ENCODE data around the gene GPR158. TPM values are rescaled to one million over a fixed set of nuclear protein-coding genes. Genes with fewer than 3 reads are reported as not detected.

The GPR158 gene
- total RNA-seq, 1 donor from 2014 or later: 0.52 TPM

- Histone ChIP-seq H3K27ac (ENCODE audit: low read depth, low read length) (no peak overlapping the region), H3K4me1 (ENCODE audit: control insufficient read depth in 3 of 3, insufficient read depth in 3 of 3, low read length in 3 of 3) (peaks cover 3 to 15% (median 5%) of the 10 kb centered on the region in 3 donors), H3K36me3 (ENCODE audit: control insufficient read depth in 3 of 3, insufficient read depth in 3 of 3, low read length in 3 of 3) (no peaks in the 10 kb centered on the region)
These were observed 330.0 kb downstream of the GPR158 start for GRCh38 chr10:25504838-25505237.

GRCh38 chr10:25505466-25505865 is 330.7 kb downstream of the GPR158 start:
- Histone ChIP-seq H3K9ac (ENCODE audit: low read depth in 1 of 3, low read length in 3 of 3) (no peak overlapping the region), H3K27ac (ENCODE audit: low read depth, low read length) (no peak overlapping the region), H3K4me1 (ENCODE audit: control insufficient read depth in 3 of 3, insufficient read depth in 3 of 3, low read length in 3 of 3) (peaks cover 3 to 15% (median 5%) of the 10 kb centered on the region in 3 donors), H3K4me3 (ENCODE audit: low read length in 3 of 3) (no peak overlapping the region), H3K27me3 (ENCODE audit: control insufficient read depth in 3 of 3, insufficient read depth in 3 of 3, low read length in 3 of 3) (no peaks in the 10 kb centered on the region), H3K9me3 (ENCODE audit: control insufficient read depth in 3 of 3, low read length in 3 of 3) (no peaks in the 10 kb centered on the region), H3K36me3 (ENCODE audit: control insufficient read depth in 3 of 3, insufficient read depth in 3 of 3, low read length in 3 of 3) (no peaks in the 10 kb centered on the region)

More at GRCh38 chr10:25504838-25505237, 330.0 kb downstream of the GPR158 start:
- no peaks in the 10 kb centered on the region for H3K9me3 ChIP-seq (ENCODE audit: control insufficient read depth in 3 of 3, low read length in 3 of 3)
- H3K4me3 ChIP-seq (ENCODE audit: low read length in 3 of 3): no peak overlapping the region
- no peak overlapping the region for H3K9ac ChIP-seq (ENCODE audit: low read depth in 1 of 3, low read length in 3 of 3)
- H3K27me3 ChIP-seq (ENCODE audit: control insufficient read depth in 3 of 3, insufficient read depth in 3 of 3, low read length in 3 of 3): no peaks in the 10 kb centered on the region

GRCh38 chr10:25506821-25507335 is 332.1 kb downstream of the GPR158 start:
- Histone ChIP-seq H3K27ac (ENCODE audit: low read depth, low read length) (no peak overlapping the region), H3K9ac (ENCODE audit: low read depth in 1 of 3, low read length in 3 of 3) (no peak overlapping the region), H3K27me3 (ENCODE audit: control insufficient read depth in 3 of 3, insufficient read depth in 3 of 3, low read length in 3 of 3) (no peaks in the 10 kb centered on the region), H3K36me3 (ENCODE audit: control insufficient read depth in 3 of 3, insufficient read depth in 3 of 3, low read length in 3 of 3) (no peaks in the 10 kb centered on the region), H3K9me3 (ENCODE audit: control insufficient read depth in 3 of 3, low read length in 3 of 3) (no peaks in the 10 kb centered on the region), H3K4me3 (ENCODE audit: low read length in 3 of 3) (no peak overlapping the region), H3K4me1 (ENCODE audit: control insufficient read depth in 3 of 3, insufficient read depth in 3 of 3, low read length in 3 of 3) (peaks cover 3 to 9% (median 4%) of the 10 kb centered on the region in 3 donors)

GRCh38 chr10:25508112-25508815 is 333.5 kb downstream of the GPR158 start:
- Histone ChIP-seq H3K4me1 (ENCODE audit: control insufficient read depth in 3 of 3, insufficient read depth in 3 of 3, low read length in 3 of 3) (peaks cover 0 to 3% (median 0%) of the 10 kb centered on the region in 3 donors), H3K4me3 (ENCODE audit: low read length in 3 of 3) (no peak overlapping the region), H3K9me3 (ENCODE audit: control insufficient read depth in 3 of 3, low read length in 3 of 3) (no peaks in the 10 kb centered on the region), H3K36me3 (ENCODE audit: control insufficient read depth in 3 of 3, insufficient read depth in 3 of 3, low read length in 3 of 3) (no peaks in the 10 kb centered on the region), H3K9ac (ENCODE audit: low read depth in 1 of 3, low read length in 3 of 3) (no peak overlapping the region), H3K27ac (ENCODE audit: low read depth, low read length) (no peak overlapping the region), H3K27me3 (ENCODE audit: control insufficient read depth in 3 of 3, insufficient read depth in 3 of 3, low read length in 3 of 3) (no peaks in the 10 kb centered on the region)

- Histone ChIP-seq H3K27me3 (ENCODE audit: control insufficient read depth in 3 of 3, insufficient read depth in 3 of 3, low read length in 3 of 3) (no peaks in the 10 kb centered on the region), H3K27ac (ENCODE audit: low read depth, low read length) (no peak overlapping the region), H3K9me3 (ENCODE audit: control insufficient read depth in 3 of 3, low read length in 3 of 3) (no peaks in the 10 kb centered on the region), H3K9ac (ENCODE audit: low read depth in 1 of 3, low read length in 3 of 3) (no peak overlapping the region), H3K4me1 (ENCODE audit: control insufficient read depth in 3 of 3, insufficient read depth in 3 of 3, low read length in 3 of 3) (no peaks in the 10 kb centered on the region), H3K4me3 (ENCODE audit: low read length in 3 of 3) (no peak overlapping the region), H3K36me3 (ENCODE audit: control insufficient read depth in 3 of 3, insufficient read depth in 3 of 3, low read length in 3 of 3) (no peaks in the 10 kb centered on the region)
These were observed 334.4 kb downstream of the GPR158 start for GRCh38 chr10:25509151-25509550.

- no peak overlapping the region for H3K27ac ChIP-seq (ENCODE audit: low read depth, low read length)
- H3K4me1 ChIP-seq (ENCODE audit: control insufficient read depth in 3 of 3, insufficient read depth in 3 of 3, low read length in 3 of 3): no peaks in the 10 kb centered on the region
- H3K9ac ChIP-seq (ENCODE audit: low read depth in 1 of 3, low read length in 3 of 3): no peak overlapping the region
These were observed 347.5 kb downstream of the GPR158 start for GRCh38 chr10:25522294-25522693.

GRCh38 chr10:25522946-25523608 is 348.3 kb downstream of the GPR158 start:
- no peaks in the 10 kb centered on the region for H3K4me1 ChIP-seq (ENCODE audit: control insufficient read depth in 3 of 3, insufficient read depth in 3 of 3, low read length in 3 of 3)
- no peak overlapping the region for H3K4me3 ChIP-seq (ENCODE audit: low read length in 3 of 3)
- no peaks in the 10 kb centered on the region for H3K36me3 ChIP-seq (ENCODE audit: control insufficient read depth in 3 of 3, insufficient read depth in 3 of 3, low read length in 3 of 3)
- H3K9me3 ChIP-seq (ENCODE audit: control insufficient read depth in 3 of 3, low read length in 3 of 3): peaks cover 0 to 6% (median 0%) of the 10 kb centered on the region in 3 donors
- no peak overlapping the region for H3K27ac ChIP-seq (ENCODE audit: low read depth, low read length)
- no peaks in the 10 kb centered on the region for H3K27me3 ChIP-seq (ENCODE audit: control insufficient read depth in 3 of 3, insufficient read depth in 3 of 3, low read length in 3 of 3)
- no peak overlapping the region for H3K9ac ChIP-seq (ENCODE audit: low read depth in 1 of 3, low read length in 3 of 3)

More at GRCh38 chr10:25522294-25522693, 347.5 kb downstream of the GPR158 start:
- Histone ChIP-seq H3K4me3 (ENCODE audit: low read length in 3 of 3) (no peak overlapping the region), H3K27me3 (ENCODE audit: control insufficient read depth in 3 of 3, insufficient read depth in 3 of 3, low read length in 3 of 3) (no peaks in the 10 kb centered on the region), H3K36me3 (ENCODE audit: control insufficient read depth in 3 of 3, insufficient read depth in 3 of 3, low read length in 3 of 3) (no peaks in the 10 kb centered on the region), H3K9me3 (ENCODE audit: control insufficient read depth in 3 of 3, low read length in 3 of 3) (peaks cover 0 to 6% (median 0%) of the 10 kb centered on the region in 3 donors)

- Histone ChIP-seq H3K9ac (ENCODE audit: low read depth in 1 of 3, low read length in 3 of 3) (no peak overlapping the region), H3K4me1 (ENCODE audit: control insufficient read depth in 3 of 3, insufficient read depth in 3 of 3, low read length in 3 of 3) (no peaks in the 10 kb centered on the region), H3K27ac (ENCODE audit: low read depth, low read length) (no peak overlapping the region), H3K36me3 (ENCODE audit: control insufficient read depth in 3 of 3, insufficient read depth in 3 of 3, low read length in 3 of 3) (no peaks in the 10 kb centered on the region), H3K9me3 (ENCODE audit: control insufficient read depth in 3 of 3, low read length in 3 of 3) (no peaks in the 10 kb centered on the region), H3K27me3 (ENCODE audit: control insufficient read depth in 3 of 3, insufficient read depth in 3 of 3, low read length in 3 of 3) (no peaks in the 10 kb centered on the region), H3K4me3 (ENCODE audit: low read length in 3 of 3) (no peak overlapping the region)
These were observed 355.5 kb downstream of the GPR158 start for GRCh38 chr10:25530306-25530705.

- H3K9ac ChIP-seq (ENCODE audit: low read depth in 1 of 3, low read length in 3 of 3): no peak overlapping the region
- no peaks in the 10 kb centered on the region for H3K36me3 ChIP-seq (ENCODE audit: control insufficient read depth in 3 of 3, insufficient read depth in 3 of 3, low read length in 3 of 3)
- H3K4me3 ChIP-seq (ENCODE audit: low read length in 3 of 3): no peak overlapping the region
- H3K27me3 ChIP-seq (ENCODE audit: control insufficient read depth in 3 of 3, insufficient read depth in 3 of 3, low read length in 3 of 3): no peaks in the 10 kb centered on the region
- no peaks in the 10 kb centered on the region for H3K9me3 ChIP-seq (ENCODE audit: control insufficient read depth in 3 of 3, low read length in 3 of 3)
- no peaks in the 10 kb centered on the region for H3K4me1 ChIP-seq (ENCODE audit: control insufficient read depth in 3 of 3, insufficient read depth in 3 of 3, low read length in 3 of 3)
- H3K27ac ChIP-seq (ENCODE audit: low read depth, low read length): no peak overlapping the region
These were observed 356.8 kb downstream of the GPR158 start for GRCh38 chr10:25531457-25532061.

GRCh38 chr10:25532213-25532612 is 357.4 kb downstream of the GPR158 start:
- Histone ChIP-seq H3K27ac (ENCODE audit: low read depth, low read length) (no peak overlapping the region), H3K4me1 (ENCODE audit: control insufficient read depth in 3 of 3, insufficient read depth in 3 of 3, low read length in 3 of 3) (no peaks in the 10 kb centered on the region), H3K9ac (ENCODE audit: low read depth in 1 of 3, low read length in 3 of 3) (no peak overlapping the region), H3K36me3 (ENCODE audit: control insufficient read depth in 3 of 3, insufficient read depth in 3 of 3, low read length in 3 of 3) (no peaks in the 10 kb centered on the region), H3K4me3 (ENCODE audit: low read length in 3 of 3) (no peak overlapping the region), H3K9me3 (ENCODE audit: control insufficient read depth in 3 of 3, low read length in 3 of 3) (no peaks in the 10 kb centered on the region), H3K27me3 (ENCODE audit: control insufficient read depth in 3 of 3, insufficient read depth in 3 of 3, low read length in 3 of 3) (no peaks in the 10 kb centered on the region)

Data from skeletal muscle tissue (tissue), 4 donors.